ENCODE measurements around the gene INTS12.
"Not testable (repeated sequence)": the region's sequence is repeated elsewhere in the genome, so short reads cannot be mapped to it uniquely, and the experiment has no call there.

- not testable (repeated sequence) for TF ChIP-seq TAF1 (IDR thresholded peaks at IDR 0.05; ENCODE audit: borderline replicate concordance, low read depth, low read length); EZH2 (IDR thresholded peaks at IDR 0.05; ENCODE audit: borderline replicate concordance, control insufficient read depth, low read depth, low read length); POLR2A (IDR thresholded peaks at IDR 0.05; ENCODE audit: low read depth, low read length); MXI1 (IDR thresholded peaks at IDR 0.05; ENCODE audit: low read depth, low read length); ZZZ3 (IDR thresholded peaks at IDR 0.05; ENCODE audit: control insufficient read depth, insufficient read length, low read depth); EP300 (IDR thresholded peaks at IDR 0.05; ENCODE audit: borderline replicate concordance in 1 of 2, control insufficient read depth in 1 of 2, low read depth in 2 of 2, low read length in 2 of 2); BMI1 (IDR thresholded peaks at IDR 0.05; ENCODE audit: borderline replicate concordance); SMC3 (IDR thresholded peaks at IDR 0.05; ENCODE audit: borderline replicate concordance, low read length); EGR1 (IDR thresholded peaks at IDR 0.05; ENCODE audit: borderline replicate concordance in 1 of 2, low read depth in 2 of 2, low read length in 2 of 2); CTCF (IDR thresholded peaks at IDR 0.05 in 2 of 3, conservative IDR thresholded peaks at IDR 0.05 in 1 of 3; ENCODE audit: control insufficient read depth in 2 of 3, extremely low read depth in 1 of 3, insufficient read depth in 1 of 3, low read depth in 3 of 3, low read length in 3 of 3)
- TF ChIP-seq, protein P1, sequence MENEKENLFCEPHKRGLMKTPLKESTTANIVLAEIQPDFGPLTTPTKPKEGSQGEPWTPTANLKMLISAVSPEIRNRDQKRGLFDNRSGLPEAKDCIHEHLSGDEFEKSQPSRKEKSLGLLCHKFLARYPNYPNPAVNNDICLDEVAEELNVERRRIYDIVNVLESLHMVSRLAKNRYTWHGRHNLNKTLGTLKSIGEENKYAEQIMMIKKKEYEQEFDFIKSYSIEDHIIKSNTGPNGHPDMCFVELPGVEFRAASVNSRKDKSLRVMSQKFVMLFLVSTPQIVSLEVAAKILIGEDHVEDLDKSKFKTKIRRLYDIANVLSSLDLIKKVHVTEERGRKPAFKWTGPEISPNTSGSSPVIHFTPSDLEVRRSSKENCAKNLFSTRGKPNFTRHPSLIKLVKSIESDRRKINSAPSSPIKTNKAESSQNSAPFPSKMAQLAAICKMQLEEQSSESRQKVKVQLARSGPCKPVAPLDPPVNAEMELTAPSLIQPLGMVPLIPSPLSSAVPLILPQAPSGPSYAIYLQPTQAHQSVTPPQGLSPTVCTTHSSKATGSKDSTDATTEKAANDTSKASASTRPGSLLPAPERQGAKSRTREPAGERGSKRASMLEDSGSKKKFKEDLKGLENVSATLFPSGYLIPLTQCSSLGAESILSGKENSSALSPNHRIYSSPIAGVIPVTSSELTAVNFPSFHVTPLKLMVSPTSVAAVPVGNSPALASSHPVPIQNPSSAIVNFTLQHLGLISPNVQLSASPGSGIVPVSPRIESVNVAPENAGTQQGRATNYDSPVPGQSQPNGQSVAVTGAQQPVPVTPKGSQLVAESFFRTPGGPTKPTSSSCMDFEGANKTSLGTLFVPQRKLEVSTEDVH (IDR thresholded peaks at IDR 0.05; ENCODE audit: low read depth, partially characterized antibody), result not testable (repeated sequence)
- TF ChIP-seq, protein P2, sequence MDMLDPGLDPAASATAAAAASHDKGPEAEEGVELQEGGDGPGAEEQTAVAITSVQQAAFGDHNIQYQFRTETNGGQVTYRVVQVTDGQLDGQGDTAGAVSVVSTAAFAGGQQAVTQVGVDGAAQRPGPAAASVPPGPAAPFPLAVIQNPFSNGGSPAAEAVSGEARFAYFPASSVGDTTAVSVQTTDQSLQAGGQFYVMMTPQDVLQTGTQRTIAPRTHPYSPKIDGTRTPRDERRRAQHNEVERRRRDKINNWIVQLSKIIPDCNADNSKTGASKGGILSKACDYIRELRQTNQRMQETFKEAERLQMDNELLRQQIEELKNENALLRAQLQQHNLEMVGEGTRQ (IDR thresholded peaks at IDR 0.05; ENCODE audit: borderline replicate concordance, low read depth, low read length), result not testable (repeated sequence)
These were observed 21.4 kb upstream of the INTS12 start for GRCh38 chr4:105729895-105730294.
